GM18499 (cell line): ENCODE results near the gene GGCX.
"Not testable (repeated sequence)": the region's sequence is repeated elsewhere in the genome, so short reads cannot be mapped to it uniquely, and the experiment has no call there.

Source experiments
- ATAC-seq: cut with Tn5 transposase; IDR thresholded peaks from one replicate; pipeline ENCODE4 v1.9.1; 2021; ENCODE audit warnings: moderate number of reproducible peaks; ENCODE audit not compliant: insufficient read depth, unreplicated experiment

GGCX gene

DNA sequence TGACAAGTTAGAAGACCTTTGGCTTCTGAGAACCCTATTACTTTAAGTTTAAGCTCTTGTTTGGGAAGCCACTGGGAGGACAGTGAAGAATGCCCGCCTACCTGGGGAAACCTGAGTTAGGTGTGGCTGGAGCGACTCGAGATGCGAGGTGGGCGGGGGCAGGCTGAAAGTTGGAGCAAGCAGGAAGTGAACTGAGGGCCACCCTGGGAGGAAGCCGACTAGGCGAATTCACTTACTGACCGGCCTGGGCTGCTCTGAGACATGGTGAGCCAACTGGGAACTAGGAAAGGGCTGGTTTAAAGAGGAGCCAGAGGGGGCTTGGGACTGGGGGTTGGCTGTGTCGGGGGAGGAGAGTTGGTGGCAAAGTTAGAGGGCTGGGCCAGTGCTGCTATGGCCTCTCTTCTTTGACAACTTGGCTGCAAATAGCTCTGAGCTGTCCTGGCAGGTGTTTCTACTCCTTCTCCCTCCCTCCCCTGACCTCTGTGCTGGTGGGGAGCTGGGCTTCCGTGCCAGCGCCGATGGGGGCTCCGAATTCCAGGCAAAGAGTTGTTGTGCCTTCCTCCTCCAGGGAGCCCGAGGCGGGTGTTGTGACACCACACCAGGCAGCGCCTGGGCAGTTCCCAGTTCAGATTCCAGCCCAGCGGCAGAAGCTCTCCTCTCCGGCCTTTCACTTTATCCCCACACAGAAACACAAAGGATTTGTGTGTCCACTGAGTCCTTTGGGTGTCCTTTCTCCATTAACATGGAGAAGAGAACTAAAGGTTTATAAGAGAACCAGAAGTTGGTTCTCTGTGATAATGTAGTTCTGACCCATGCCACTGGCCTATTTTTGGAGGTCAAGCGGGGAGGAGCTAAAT lies 16.3 kb upstream of the GGCX start, which contains the start of gene VAMP8:
Gene VAMP8, plus strand, starts transcription at position 201 of the 857 bp plus-strand sequence. Its CDS starts 61 bp downstream, at position 262.
- no peak for ATAC-seq

DNA sequence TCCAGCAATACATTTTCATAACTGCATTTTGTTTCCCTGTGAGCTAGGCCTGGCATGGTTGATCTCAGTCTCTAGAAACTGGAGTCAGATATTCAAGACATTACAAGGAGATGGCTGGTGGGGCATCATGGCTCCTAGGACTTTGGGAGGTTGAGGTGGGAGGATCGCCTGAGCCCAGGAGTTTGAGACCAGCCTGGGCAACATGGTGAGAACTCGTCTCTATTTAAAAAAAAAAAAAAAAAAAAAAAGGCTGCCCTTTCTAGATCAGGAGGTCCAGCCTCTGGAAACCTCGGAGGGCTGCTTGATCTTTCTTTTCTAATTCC lies 15.7 kb upstream of the GGCX start:
- ATAC-seq: no peak

DNA sequence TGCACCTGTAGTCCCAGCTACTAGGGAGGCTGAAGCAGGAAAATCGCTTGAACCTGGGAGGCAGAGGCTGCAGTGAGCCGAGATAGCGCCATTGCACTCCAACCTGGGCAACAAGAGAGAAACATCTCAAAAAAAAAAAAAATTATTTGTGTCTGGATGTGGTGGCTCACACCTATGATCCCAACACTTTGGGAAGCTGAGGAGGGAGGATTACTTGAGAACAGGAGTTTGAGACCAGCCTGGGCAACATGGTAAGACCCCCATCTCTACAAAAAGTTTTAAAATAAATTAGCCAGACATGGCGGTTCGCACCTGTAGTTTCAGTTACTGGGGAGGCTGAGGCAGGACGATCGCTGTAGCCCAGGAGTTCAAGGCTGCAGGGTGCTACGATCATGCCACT lies 14.4 kb upstream of the GGCX start:
- no peak for ATAC-seq

GRCh38 chr2:85566265-85566664 lies 5.0 kb upstream of the GGCX start:
- no peak for ATAC-seq

DNA sequence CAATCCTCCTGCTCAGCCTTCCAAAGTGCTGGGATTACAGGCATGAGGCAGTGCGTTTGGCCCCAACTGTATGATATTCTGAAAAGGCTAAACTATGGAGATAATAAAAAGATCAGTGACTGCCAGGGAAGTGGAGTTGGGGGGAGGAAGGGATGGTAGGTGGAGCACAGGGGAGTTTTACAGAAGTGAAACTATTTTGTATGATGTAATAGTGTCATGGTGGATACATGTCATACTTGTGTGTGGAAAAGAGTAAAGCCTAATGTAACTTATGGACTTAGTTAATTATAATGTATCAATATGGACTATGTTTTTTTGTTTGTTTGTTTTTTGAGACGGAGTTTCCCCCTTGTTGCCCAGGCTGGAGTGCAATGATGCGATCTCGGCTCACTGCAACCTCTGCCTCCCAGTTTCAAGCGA lies 2.9 kb upstream of the GGCX start:
- ATAC-seq: no peak

DNA sequence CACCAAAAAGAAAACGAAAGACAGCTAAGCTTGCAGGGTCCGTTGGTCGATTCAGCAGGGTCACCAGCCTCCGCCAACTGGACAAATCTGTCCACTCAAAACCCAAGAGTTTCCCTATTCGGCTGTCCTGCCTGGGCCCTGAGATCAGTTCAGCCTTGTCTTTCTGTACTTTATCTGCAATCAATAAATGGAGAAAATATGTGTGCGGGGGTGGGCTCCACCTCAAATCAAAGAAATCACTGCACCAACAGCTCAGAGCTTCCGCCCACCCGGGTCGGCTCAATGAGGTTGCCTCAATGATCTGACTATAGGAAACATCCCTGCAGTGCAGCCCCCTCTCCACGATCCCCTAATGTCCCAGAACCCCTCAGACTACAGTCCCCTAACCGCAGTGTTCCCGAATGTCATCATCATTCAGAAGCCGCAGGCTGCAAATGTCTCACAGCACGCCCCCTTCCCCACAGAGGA lies 447 bp downstream of the GGCX start:
- no peak for ATAC-seq

- ATAC-seq: not testable (repeated sequence)
Observed at GRCh38 chr2:85560403-85560726, 928 bp downstream of the GGCX start.

DNA sequence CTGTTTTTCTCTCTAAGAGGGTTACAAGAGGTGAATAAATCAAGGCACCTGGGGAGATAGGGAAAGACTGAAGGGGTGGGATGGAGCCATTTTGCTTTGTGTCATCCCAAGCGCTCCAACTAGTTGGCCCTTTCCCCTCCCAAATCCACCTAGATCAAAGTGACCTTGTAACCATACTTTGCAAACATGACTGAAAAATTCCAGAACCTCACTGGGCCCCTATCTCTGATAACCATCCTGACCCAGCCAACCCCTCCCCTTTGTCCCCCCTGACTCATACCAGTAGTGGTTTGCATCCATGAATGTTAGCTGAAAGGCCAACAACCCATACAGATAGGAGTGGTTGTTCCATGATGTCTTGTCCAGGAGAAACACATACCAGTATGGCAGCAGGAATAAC lies 3.1 kb downstream of the GGCX start:
- ATAC-seq: no peak

GRCh38 chr2:85557130-85557529 lies 4.2 kb downstream of the GGCX start:
- ATAC-seq: no peak

GRCh38 chr2:85554980-85555612 lies 6.2 kb downstream of the GGCX start:
- no peak for ATAC-seq

GRCh38 chr2:85553184-85553583 lies 8.1 kb downstream of the GGCX start:
- ATAC-seq: no peak

- ATAC-seq: peak; percentile 46
Observed at GRCh38 chr2:85551698-85552678, 9.3 kb downstream of the GGCX start.

- ATAC-seq: no peak
Observed at GRCh38 chr2:85550486-85550885, 10.8 kb downstream of the GGCX start.

DNA sequence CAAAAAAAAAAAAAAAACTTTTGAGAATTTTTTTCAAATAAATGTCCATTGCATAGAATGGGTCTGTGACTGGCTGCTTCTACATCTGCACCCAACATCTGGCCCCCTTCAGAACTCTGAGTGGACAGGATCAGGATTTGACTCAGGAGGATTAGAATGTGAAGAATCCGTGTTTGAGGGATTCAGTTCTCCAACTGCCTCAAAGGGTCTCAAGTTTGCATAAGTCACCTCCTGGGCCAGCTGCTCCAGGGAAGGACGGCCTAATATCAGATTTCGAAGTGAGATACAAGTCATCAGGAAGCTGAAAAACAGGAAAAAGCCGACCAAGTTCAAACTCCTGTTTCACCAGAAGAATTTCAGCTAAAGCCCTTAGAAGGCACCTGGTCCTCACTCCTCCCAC lies 11.5 kb downstream of the GGCX start:
- ATAC-seq: no peak

DNA sequence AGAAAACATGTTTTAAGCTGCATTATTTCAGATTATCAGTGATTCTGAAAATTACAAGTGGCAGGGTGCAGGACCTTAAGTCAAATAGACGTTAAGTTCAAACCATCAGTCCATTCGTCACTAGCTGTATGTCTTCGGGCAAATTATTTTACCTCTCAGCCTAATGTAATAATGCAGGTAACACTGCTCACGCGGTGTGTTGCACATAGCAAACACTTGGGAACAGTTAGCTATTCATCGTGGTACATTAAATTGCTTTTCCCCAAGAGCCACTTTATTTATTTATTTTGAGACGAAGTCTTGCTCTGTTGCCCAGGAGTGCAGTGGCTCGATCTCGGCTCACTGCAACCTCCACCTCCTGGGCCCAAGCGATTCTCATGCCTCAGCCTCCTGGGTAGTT lies 12.2 kb downstream of the GGCX start:
- ATAC-seq: no peak

- no peak for ATAC-seq
Observed at GRCh38 chr2:85548608-85548900, 12.7 kb downstream of the GGCX start.

DNA sequence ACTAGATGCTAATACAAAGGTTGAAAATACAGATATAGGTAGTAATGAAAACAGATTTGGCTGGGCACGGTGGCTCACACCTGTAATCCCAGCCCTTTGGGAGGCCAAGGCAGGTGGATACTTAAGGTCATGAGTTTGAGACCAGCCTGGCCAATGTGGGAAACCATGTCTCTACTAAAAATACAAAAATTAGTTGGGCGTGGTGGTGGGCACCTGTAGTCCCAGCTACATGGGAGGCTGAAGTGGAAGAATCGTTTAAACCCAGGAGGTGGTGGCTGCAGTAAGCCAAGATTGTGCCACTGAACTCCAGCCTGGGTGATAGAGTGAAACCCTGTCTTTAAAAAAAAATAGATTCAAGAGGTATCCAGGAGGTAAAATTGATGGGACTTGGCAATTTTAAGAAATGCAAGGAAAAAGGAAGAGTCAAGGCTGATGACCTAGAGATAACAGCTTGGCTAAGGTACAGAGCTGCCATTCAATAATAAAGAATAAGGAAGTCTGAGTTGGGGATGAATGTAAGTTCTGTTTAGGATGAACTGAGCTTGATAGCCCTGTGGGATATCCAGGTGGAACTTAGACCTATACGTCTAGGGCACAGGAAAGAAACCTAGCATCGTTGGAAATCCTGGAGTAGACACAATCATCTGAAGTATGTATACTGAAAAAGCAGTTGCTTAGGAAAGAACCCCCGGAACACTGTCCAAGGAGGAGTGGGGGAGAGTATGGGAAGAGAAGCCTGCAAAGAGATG lies 13.3 kb downstream of the GGCX start:
- no peak for ATAC-seq

- ATAC-seq: no peak
Observed at GRCh38 chr2:85547089-85547858, 14.0 kb downstream of the GGCX start.

- no peak for ATAC-seq
Observed at GRCh38 chr2:85545780-85546240, 15.5 kb downstream of the GGCX start.
